SK-N-SH (cell line): ENCODE measurements around the gene CDCP2. TPM values are rescaled to one million over a fixed set of nuclear protein-coding genes. Genes with fewer than 3 reads are reported as not detected.
"Not testable (repeated sequence)": the region's sequence is repeated elsewhere in the genome, so short reads cannot be mapped to it uniquely, and the experiment has no call there.

Experiments used
- CTCF ChIA-PET: fragments of 300-600, 350-600 bp; formaldehyde crosslinking; extraction: SDS; loops from one replicate; lab custom pipeline; 2021; lab: Yijun Ruan, JAX
- POLR2A ChIA-PET: fragments of 350-600 bp; sonication (Branson Sonifier 250); formaldehyde crosslinking; extraction: SDS; loops from one replicate; lab custom pipeline; 2020; ENCODE audit warnings: antibody characterized with exemption, inconsistent platforms; lab: Yijun Ruan, JAX
- DNase-seq: peaks from one replicate; pipeline ENCODE4 v3.0.0; 2012
- H2AFZ ChIP-seq: fragments of 200-600 bp; sonication (generic); 2 replicates; pipeline ENCODE4 v1.8.1; 2016; ENCODE audit warnings: antibody characterized with exemption, mild to moderate bottlenecking, low read depth
- H3F3A ChIP-seq: fragments of 200-600 bp; sonication (generic); replicated peaks from 2 replicates; pipeline ENCODE3; 2016; ENCODE audit warnings: antibody characterized with exemption, mild to moderate bottlenecking; ENCODE audit not compliant: insufficient read depth
- H3K27ac ChIP-seq, 2 experiments: fragments of 200-500 bp in 1 of 2; fragments of 200-600 bp in 1 of 2; sonication (Bioruptor generic) in 1 of 2; sonication (generic), shearing (Covaris generic) in 1 of 2; 2 replicates each; pipeline versions ENCODE4 v1.5.1 to v1.6.1; 2014 to 2016; ENCODE audit warnings: low read depth in 2 of 2, inconsistent platforms in 1 of 2, low read length in 1 of 2, mild to moderate bottlenecking in 1 of 2, mixed read lengths in 1 of 2
- H3K27me3 ChIP-seq: fragments of 200-600 bp; sonication (generic), shearing (Covaris generic); 2 replicates; pipeline ENCODE4 v1.6.1; 2016; ENCODE audit warnings: mixed run types; ENCODE audit not compliant: insufficient read depth
- H3K36me3 ChIP-seq, 2 experiments: fragments of 200-500 bp in 1 of 2; fragments of 200-600 bp in 1 of 2; sonication (Bioruptor generic) in 1 of 2; sonication (generic) in 1 of 2; replicated peaks in 1 of 2; 2 replicates each; pipeline versions ENCODE3 to v1.5.1; 2014 to 2016; ENCODE audit warnings: low read length in 1 of 2, mild to moderate bottlenecking in 1 of 2; ENCODE audit not compliant: insufficient read depth in 2 of 2, control insufficient read depth in 1 of 2
- H3K4me1 ChIP-seq, 2 experiments: fragments of 200-500 bp in 1 of 2; fragments of 200-600 bp in 1 of 2; sonication (Bioruptor generic) in 1 of 2; sonication (generic), shearing (Covaris generic) in 1 of 2; 2 replicates each; pipeline versions ENCODE4 v1.5.1 to v1.6.1; 2014 to 2016; ENCODE audit warnings: low read depth in 1 of 2, low read length in 1 of 2, mixed run types in 1 of 2; ENCODE audit not compliant: insufficient read depth in 2 of 2, control insufficient read depth in 1 of 2
- H3K4me2 ChIP-seq: fragments of 200-600 bp; sonication (generic), shearing (Covaris generic); 2 replicates; pipeline ENCODE4 v1.6.1; 2017; ENCODE audit warnings: mixed run types
- H3K4me3 ChIP-seq, 2 experiments: fragments of 200-500 bp in 1 of 2; fragments of 200-600 bp in 1 of 2; sonication (Bioruptor generic) in 1 of 2; sonication (generic), shearing (Covaris generic) in 1 of 2; 2 replicates each; pipeline versions ENCODE4 v1.5.1 to v1.8.1; 2014 to 2016; ENCODE audit warnings: low read depth in 2 of 2, inconsistent platforms in 1 of 2, low read length in 1 of 2, mild to moderate bottlenecking in 1 of 2, mixed read lengths in 1 of 2, moderate library complexity in 1 of 2
- H3K79me2 ChIP-seq: fragments of 200-600 bp; sonication (generic); 2 replicates; pipeline ENCODE4 v1.8.1; 2017; ENCODE audit warnings: mild to moderate bottlenecking; ENCODE audit not compliant: insufficient read depth
- H3K9ac ChIP-seq: fragments of 200-600 bp; sonication (generic); 2 replicates; pipeline ENCODE4 v1.6.1; 2017; ENCODE audit warnings: mixed run types
- H3K9me2 ChIP-seq: fragments of 200-600 bp; sonication (generic); 2 replicates; pipeline ENCODE4 v1.6.1; 2017; ENCODE audit warnings: mixed run types
- H3K9me3 ChIP-seq: fragments of 200-600 bp; sonication (generic); 2 replicates; pipeline ENCODE4 v1.6.1; 2017; ENCODE audit warnings: mixed run types, mild to moderate bottlenecking, moderate library complexity
- H4K20me1 ChIP-seq: fragments of 200-600 bp; sonication (generic); 2 replicates; pipeline ENCODE4 v1.6.1; 2017; ENCODE audit warnings: mild to moderate bottlenecking, mixed run types; ENCODE audit not compliant: insufficient read depth
- CTCF ChIP-seq: fragments of 200-600 bp; sonication (generic); IDR thresholded peaks from 2 replicates; pipeline ENCODE4 v1.6.1; 2017; ENCODE audit warnings: antibody characterized with exemption, mild to moderate bottlenecking, moderate library complexity
- FOSL2 ChIP-seq: IDR thresholded peaks from 2 replicates; pipeline ENCODE4 v1.4.0; 2012; ENCODE audit warnings: low read depth, mild to moderate bottlenecking, moderate library complexity, borderline replicate concordance
- FOXM1 ChIP-seq: IDR thresholded peaks from 2 replicates; pipeline ENCODE4 v1.4.0; 2012; ENCODE audit warnings: low read depth, mild to moderate bottlenecking
- GABPA ChIP-seq: IDR thresholded peaks from 2 replicates; pipeline ENCODE4 v1.4.0; 2012; ENCODE audit warnings: low read depth, mild to moderate bottlenecking
- MXI1 ChIP-seq: IDR thresholded peaks from 2 replicates; pipeline ENCODE4 v1.6.1; 2012; ENCODE audit warnings: mild to moderate bottlenecking, low read depth, low read length, improper control_type of control experiment
- NFIC ChIP-seq: IDR thresholded peaks from 2 replicates; pipeline ENCODE4 v1.4.0; 2012; ENCODE audit warnings: borderline replicate concordance
- PBX3 ChIP-seq: IDR thresholded peaks from 2 replicates; pipeline ENCODE4; 2012
- RCOR1 ChIP-seq: fragments of 150-350 bp; IDR thresholded peaks from 2 replicates; pipeline ENCODE4 v1.6.1; 2017; ENCODE audit warnings: antibody characterized with exemption, low read length
- TCF12 ChIP-seq: IDR thresholded peaks from 2 replicates; pipeline ENCODE4 v1.4.0; 2012
- WGBS: methylation state at CpG from one replicate; pipeline ENCODE4 v1.1.6; 2017; ENCODE audit warnings: low lambda C conversion rate; 5-methylcytosine and 5-hydroxymethylcytosine counted together
- polyA plus RNA-seq, 3 experiments: library from polyadenylated mRNA; depleted of rRNA; stranded (reverse); fragments of >200 nt; gene quantifications; 2 replicates each; pipeline ENCODE4 v1.2.3, GENCODE V29; 2012
- TF ChIP-seq, protein P1 (sequence below): IDR thresholded peaks from 2 replicates; pipeline ENCODE4 v1.6.1; 2012; ENCODE audit warnings: mild to moderate bottlenecking, low read depth, low read length, moderate library complexity

CDCP2 gene
- polyA plus RNA-seq, 1 of the 3 experiments (the other 2 are of a cell fraction), result not detected

DNA sequence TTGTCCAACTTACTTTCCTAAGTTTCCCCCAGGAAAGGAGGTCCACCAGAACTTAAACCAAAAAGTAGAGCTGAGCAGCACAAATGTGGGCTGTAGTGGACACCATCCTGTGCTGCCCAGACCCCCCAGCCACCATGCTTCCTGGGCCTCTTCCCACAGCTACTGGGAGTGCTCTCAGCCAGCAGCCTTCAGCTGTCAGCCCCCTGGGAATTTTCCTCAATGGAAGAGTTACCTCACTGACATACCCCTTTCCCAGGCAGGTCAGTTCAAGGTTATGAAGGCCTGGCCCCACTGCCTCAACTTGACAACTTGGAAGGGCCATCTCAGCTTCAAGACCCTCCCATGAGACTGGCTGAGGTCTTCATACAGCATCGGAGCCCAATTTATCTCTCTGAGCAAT is 47.7 kb downstream of the CDCP2 start:
- DNase-seq, result no peak
- no peaks in the 10 kb centered on the region for H3K9me2 ChIP-seq
- H3K27ac ChIP-seq, result no peak overlapping the region
- 92% methylated on average over 1 of the region's 1 CpG for WGBS
- H3K27me3 ChIP-seq, result no peaks in the 10 kb centered on the region
- no peak overlapping the region for H3K9ac ChIP-seq
- no peak overlapping the region for H3K4me3 ChIP-seq
- no peak for TF ChIP-seq RCOR1
- TF ChIP-seq NFIC, result no peak
- TF ChIP-seq, protein P1, sequence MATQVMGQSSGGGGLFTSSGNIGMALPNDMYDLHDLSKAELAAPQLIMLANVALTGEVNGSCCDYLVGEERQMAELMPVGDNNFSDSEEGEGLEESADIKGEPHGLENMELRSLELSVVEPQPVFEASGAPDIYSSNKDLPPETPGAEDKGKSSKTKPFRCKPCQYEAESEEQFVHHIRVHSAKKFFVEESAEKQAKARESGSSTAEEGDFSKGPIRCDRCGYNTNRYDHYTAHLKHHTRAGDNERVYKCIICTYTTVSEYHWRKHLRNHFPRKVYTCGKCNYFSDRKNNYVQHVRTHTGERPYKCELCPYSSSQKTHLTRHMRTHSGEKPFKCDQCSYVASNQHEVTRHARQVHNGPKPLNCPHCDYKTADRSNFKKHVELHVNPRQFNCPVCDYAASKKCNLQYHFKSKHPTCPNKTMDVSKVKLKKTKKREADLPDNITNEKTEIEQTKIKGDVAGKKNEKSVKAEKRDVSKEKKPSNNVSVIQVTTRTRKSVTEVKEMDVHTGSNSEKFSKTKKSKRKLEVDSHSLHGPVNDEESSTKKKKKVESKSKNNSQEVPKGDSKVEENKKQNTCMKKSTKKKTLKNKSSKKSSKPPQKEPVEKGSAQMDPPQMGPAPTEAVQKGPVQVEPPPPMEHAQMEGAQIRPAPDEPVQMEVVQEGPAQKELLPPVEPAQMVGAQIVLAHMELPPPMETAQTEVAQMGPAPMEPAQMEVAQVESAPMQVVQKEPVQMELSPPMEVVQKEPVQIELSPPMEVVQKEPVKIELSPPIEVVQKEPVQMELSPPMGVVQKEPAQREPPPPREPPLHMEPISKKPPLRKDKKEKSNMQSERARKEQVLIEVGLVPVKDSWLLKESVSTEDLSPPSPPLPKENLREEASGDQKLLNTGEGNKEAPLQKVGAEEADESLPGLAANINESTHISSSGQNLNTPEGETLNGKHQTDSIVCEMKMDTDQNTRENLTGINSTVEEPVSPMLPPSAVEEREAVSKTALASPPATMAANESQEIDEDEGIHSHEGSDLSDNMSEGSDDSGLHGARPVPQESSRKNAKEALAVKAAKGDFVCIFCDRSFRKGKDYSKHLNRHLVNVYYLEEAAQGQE, result no peak
- TF ChIP-seq FOSL2, result no peak
- TF ChIP-seq CTCF, result no peak
- TF ChIP-seq MXI1, result no peak
- TF ChIP-seq TCF12, result no peak
- TF ChIP-seq PBX3, result no peak
- TF ChIP-seq GABPA, result no peak
- no peak for TF ChIP-seq FOXM1
- TF ChIP-seq, all 33 proteins: peak for 0
- Histone ChIP-seq H4K20me1 (no peaks in the 10 kb centered on the region), H2AFZ (no peak overlapping the region), H3K4me2 (no peak overlapping the region), H3K9me3 (no peaks in the 10 kb centered on the region), H3K79me2 (no peaks in the 10 kb centered on the region), H3F3A (no peaks in the 10 kb centered on the region), H3K4me1 (peaks cover 0 to 5% of the 10 kb centered on the region in 2 experiments; a peak in 1 of 4 replicates), H3K36me3 (peaks cover 0 to 3% of the 10 kb centered on the region in 2 experiments)
- POLR2A ChIA-PET, result no interaction called here
- CTCF ChIA-PET, result interaction anchor here (0.6 to 2.9 kb wide), 5 partner anchors 10 to 406 kb away, joined by 3 to 14 read pairs (median 3); no protein-coding TSS in a partner anchor

DNA sequence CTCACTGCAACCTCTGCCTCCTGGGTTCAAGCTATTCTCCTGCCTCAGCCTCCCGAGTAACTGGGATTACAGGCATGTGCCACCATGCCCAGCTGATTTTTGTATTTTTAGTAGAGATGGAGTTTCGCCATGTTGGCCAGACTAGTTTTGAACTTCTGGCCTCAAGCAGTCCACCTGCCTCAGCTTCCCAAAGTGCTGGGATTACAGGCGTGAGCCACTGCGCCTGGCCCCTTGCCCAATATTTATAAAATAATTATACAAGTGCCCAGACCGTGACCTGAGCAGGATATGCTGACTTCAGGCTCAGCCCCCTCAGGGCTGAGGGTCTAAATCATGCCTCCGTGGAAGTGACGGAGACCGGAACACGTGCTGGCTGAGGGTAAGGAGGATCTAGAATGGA is 48.2 kb downstream of the CDCP2 start:
- H3K9ac ChIP-seq, H3K4me3 ChIP-seq, POLR2A ChIA-PET, H3F3A ChIP-seq, H3K9me3 ChIP-seq, DNase-seq, H3K79me2 ChIP-seq, H3K36me3 ChIP-seq, H3K27ac ChIP-seq, H2AFZ ChIP-seq, H3K9me2 ChIP-seq, H4K20me1 ChIP-seq, H3K27me3 ChIP-seq, H3K4me2 ChIP-seq, H3K4me1 ChIP-seq: not testable (repeated sequence)
- CTCF ChIA-PET, result interaction anchor here (0.9 to 2.9 kb wide), 4 partner anchors 17 to 393 kb away, joined by 3 to 14 read pairs (median 3); no protein-coding TSS in a partner anchor
- WGBS, result 95% methylated on average over 9 of the region's 9 CpGs
